Measurements from ENCODE around the gene PTPRG. TPM values are rescaled to one million over a fixed set of nuclear protein-coding genes. Genes with fewer than 3 reads are reported as not detected.
"Not testable (repeated sequence)": the region's sequence is repeated elsewhere in the genome, so short reads cannot be mapped to it uniquely, and the experiment has no call there.

The PTPRG gene
- total RNA-seq, 4 donors from 2014 or later, result 51.9 to 56.8 (median 54.4) TPM

DNA sequence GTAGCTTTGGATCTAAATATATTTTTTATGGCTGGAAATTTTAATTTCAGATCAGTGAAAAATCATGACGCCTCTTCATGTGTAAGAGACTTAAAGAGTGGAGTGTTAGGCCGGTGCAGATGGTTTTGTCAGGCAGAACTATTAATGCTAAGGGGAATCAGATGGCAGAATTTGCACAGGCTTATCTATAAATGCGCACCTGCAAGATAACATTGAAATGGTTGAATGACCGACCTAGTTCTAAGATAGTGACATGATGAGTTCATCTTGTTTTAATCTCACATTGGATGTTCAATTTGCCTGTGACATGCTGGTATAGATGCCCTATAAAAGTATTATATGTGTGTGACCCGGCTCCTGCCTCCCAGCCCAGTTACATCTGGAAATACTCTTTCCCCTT is 471.4 kb downstream of the PTPRG start:
- no peaks in the 10 kb centered on the region for H3K27me3 ChIP-seq
- no peak for DNase-seq (ENCODE audit: extremely low spot score)
- H3K4me3 ChIP-seq, result no peak overlapping the region
- TF ChIP-seq, protein P1, sequence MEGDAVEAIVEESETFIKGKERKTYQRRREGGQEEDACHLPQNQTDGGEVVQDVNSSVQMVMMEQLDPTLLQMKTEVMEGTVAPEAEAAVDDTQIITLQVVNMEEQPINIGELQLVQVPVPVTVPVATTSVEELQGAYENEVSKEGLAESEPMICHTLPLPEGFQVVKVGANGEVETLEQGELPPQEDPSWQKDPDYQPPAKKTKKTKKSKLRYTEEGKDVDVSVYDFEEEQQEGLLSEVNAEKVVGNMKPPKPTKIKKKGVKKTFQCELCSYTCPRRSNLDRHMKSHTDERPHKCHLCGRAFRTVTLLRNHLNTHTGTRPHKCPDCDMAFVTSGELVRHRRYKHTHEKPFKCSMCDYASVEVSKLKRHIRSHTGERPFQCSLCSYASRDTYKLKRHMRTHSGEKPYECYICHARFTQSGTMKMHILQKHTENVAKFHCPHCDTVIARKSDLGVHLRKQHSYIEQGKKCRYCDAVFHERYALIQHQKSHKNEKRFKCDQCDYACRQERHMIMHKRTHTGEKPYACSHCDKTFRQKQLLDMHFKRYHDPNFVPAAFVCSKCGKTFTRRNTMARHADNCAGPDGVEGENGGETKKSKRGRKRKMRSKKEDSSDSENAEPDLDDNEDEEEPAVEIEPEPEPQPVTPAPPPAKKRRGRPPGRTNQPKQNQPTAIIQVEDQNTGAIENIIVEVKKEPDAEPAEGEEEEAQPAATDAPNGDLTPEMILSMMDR (IDR thresholded peaks at IDR 0.05), result no peak
- no peak for TF ChIP-seq EP300 (IDR thresholded peaks at IDR 0.05)
- no peak for TF ChIP-seq POLR2AphosphoS5 (IDR thresholded peaks at IDR 0.05)
- no peak for TF ChIP-seq POLR2A (IDR thresholded peaks at IDR 0.05; ENCODE audit: low read depth)
- intact Hi-C loops (cut with DNase I), result no loop called here
- H3K4me1 ChIP-seq, result peaks cover 0 to 14% (median 6%) of the 10 kb centered on the region in 4 donors
- WGBS, result 98% methylated on average over 5 of the region's 5 CpGs
- H3K36me3 ChIP-seq, result no peaks in the 10 kb centered on the region
- H3K9me3 ChIP-seq, result no peaks in the 10 kb centered on the region
- no peak overlapping the region for H3K27ac ChIP-seq (replicated peaks in 1 of 4)

DNA sequence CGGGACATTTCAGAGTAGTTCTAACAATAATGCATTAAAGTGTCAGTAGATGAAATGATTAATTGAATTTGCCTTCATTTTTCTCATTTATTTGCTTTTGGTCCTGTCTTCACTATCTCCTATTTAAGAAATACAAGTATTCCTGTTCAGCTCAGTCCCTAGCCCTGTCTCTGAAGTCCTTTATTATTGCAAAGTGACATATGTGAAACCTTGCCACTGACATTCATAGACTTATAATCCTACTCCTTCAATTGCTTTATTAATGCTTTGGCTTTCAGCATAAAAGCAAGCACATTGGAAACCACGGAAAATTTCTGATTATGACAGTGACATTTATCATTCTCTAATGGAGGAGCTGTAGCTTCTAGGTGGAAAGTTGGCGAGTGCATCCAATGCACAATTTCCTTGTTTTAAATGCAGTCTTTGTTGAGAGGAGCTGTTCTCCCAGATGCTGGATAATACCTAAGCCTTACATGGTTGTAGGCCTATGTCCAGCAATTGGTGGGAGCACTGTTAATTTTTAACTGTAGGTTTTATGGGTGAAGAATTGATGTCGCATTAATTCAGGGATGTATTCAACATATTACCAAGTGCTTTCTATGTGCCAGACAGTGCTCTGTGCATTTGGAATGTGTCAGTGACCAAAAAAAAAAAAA is 474.2 kb downstream of the PTPRG start:
- TF ChIP-seq POLR2A (IDR thresholded peaks at IDR 0.05; ENCODE audit: low read depth) (no peak), EP300 (IDR thresholded peaks at IDR 0.05) (no peak)
- TF ChIP-seq, protein P1 (IDR thresholded peaks at IDR 0.05), result no peak
- peaks cover 0 to 9% (median 8%) of the 10 kb centered on the region in 4 donors for H3K4me1 ChIP-seq
- H3K27ac ChIP-seq (replicated peaks in 1 of 4), result no peak overlapping the region
- no peak overlapping the region for H3K4me3 ChIP-seq
- H3K36me3 ChIP-seq, result no peaks in the 10 kb centered on the region
- no peaks in the 10 kb centered on the region for H3K9me3 ChIP-seq
- WGBS, result 70% methylated on average over 4 of the region's 4 CpGs
- intact Hi-C loops (cut with DNase I), result no loop called here
- H3K27me3 ChIP-seq, result no peaks in the 10 kb centered on the region
- DNase-seq (ENCODE audit: extremely low spot score), result no peak

DNA sequence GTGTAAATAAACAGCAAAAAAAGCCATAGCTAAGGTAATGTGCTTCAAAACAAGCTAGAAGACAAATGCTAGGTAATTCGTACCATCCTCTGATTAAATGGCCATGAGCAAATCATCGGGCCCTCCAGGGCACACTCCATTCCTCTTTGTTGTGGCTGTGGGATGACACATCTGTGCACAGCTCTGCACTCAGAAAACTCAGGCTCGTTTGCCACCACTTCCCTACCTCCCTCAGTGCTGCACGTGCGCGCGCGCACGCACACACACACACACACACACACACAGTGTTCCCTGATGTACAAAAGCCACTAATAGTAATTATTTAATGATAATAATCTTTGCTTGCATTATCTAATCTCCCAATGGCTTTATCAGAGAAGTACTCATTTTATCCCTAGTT is 475.4 kb downstream of the PTPRG start:
- Histone ChIP-seq H3K4me1 (peaks cover 0 to 9% (median 8%) of the 10 kb centered on the region in 4 donors), H3K9me3 (no peaks in the 10 kb centered on the region), H3K36me3 (no peaks in the 10 kb centered on the region), H3K27me3 (no peaks in the 10 kb centered on the region), H3K4me3 (no peak overlapping the region), H3K27ac (replicated peaks in 1 of 4) (no peak overlapping the region)
- intact Hi-C loops (cut with DNase I), result no loop called here
- 92% methylated on average over 9 of the region's 9 CpGs for WGBS
- TF ChIP-seq EP300 (IDR thresholded peaks at IDR 0.05) (no peak), POLR2AphosphoS5 (IDR thresholded peaks at IDR 0.05) (no peak), POLR2A (IDR thresholded peaks at IDR 0.05; ENCODE audit: low read depth) (no peak)
- TF ChIP-seq, protein P1 (IDR thresholded peaks at IDR 0.05), result no peak
- no peak for DNase-seq (ENCODE audit: extremely low spot score)

DNA sequence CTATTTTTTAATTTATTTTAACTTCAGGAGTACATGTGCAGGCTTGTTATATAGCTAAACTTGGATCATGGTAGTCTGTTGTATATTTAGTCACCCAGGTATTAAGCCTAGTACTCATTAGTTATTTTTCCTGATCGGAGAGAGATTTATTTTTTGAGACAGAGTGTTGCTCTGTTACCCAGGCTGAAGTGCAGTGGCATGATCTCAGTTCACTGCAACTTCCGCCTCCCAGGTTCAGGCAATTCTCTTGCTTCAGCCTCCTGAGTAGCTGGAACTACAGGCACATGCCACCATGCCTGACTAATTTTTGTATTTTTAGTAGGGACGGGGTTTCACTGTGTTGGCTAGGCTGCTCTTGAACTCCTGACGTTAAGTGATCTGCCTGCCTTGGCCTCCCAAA is 477.4 kb downstream of the PTPRG start:
- H3K36me3 ChIP-seq; H3K4me3 ChIP-seq; H3K9me3 ChIP-seq; H3K27ac ChIP-seq (replicated peaks in 1 of 4); H3K4me1 ChIP-seq; H3K27me3 ChIP-seq; DNase-seq (ENCODE audit: extremely low spot score); intact Hi-C loops (cut with DNase I): not testable (repeated sequence)
- 82% methylated on average over 4 of the region's 4 CpGs for WGBS

DNA sequence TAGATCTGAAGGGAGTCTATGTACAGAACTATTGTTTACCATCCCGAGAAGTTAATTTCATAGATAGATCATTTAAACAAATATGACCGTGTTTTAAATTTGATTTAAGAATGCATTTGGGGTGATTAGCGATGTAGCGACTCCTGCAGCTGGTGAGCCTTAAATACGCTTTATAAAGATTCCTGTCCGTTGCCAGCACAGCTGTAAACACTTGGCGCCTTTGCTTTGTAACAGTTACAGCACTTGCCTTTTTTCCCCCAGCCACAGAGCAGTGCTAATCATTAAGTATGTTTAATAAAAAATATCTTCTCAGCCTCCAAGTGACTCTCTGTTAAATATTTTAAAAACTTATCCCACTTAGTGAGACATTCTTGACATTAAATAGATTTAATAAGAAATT is 478.2 kb downstream of the PTPRG start:
- no peak overlapping the region for H3K4me3 ChIP-seq
- peaks cover 0 to 9% (median 8%) of the 10 kb centered on the region in 4 donors for H3K4me1 ChIP-seq
- intact Hi-C loops (cut with DNase I), result no loop called here
- no peaks in the 10 kb centered on the region for H3K9me3 ChIP-seq
- no peaks in the 10 kb centered on the region for H3K27me3 ChIP-seq
- DNase-seq (ENCODE audit: extremely low spot score), result no peak
- no peak overlapping the region for H3K27ac ChIP-seq (replicated peaks in 1 of 4)
- no peaks in the 10 kb centered on the region for H3K36me3 ChIP-seq
- WGBS, result 80% methylated on average over 7 of the region's 7 CpGs
- TF ChIP-seq POLR2AphosphoS5 (IDR thresholded peaks at IDR 0.05) (no peak), POLR2A (IDR thresholded peaks at IDR 0.05; ENCODE audit: low read depth) (no peak), EP300 (IDR thresholded peaks at IDR 0.05) (no peak)
- TF ChIP-seq, protein P1 (IDR thresholded peaks at IDR 0.05), result no peak

Measured in esophagus muscularis mucosa (tissue), 4 donors.